NCI-H2227 (cell line): ENCODE results near the gene RNF144B.

ENCODE experiments used
- DNase-seq: peaks from one replicate; lab custom pipeline; 2025; ENCODE audit not compliant: unreplicated experiment; lab: John Stamatoyannopoulos, UW

The RNF144B gene

DNA sequence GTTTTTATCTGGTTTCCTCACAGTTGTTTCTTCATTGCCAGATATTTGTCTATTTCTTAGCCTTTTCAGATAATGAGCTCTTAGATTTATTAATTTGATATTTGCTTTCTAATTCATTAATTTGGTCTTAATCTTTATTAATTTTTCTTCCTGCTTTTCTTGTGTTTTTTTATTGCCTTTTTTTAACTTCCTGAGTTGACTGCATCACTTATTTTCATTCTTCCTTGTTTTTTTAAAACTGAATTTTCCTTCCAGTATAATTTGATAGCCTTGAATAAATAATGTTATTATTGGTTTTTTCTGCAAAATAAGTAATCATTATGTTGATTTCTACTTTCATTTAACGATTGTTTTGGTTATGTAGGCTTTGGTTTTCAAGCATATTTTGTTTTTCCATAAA lies 91.5 kb downstream of the RNF144B start:
- no peak for DNase-seq

DNA sequence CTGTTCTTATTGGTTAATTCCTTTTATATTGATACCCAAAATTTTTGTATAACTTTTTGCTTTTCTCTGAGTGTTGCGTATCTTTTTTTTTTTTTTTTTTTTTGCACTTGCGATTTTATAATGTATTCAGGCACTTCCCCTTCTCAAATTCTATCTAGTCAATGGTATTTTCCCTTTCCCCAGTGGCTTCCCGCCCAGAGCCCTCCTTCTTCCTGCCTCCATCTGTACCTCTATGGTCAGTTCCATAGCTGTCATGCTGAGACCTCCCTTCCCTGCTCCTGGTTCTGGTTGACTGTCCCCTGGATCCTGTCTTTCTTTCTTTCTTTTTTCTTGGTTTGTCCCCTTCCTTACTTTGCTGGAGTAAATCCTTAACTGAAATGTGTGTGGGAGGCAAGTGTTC lies 94.7 kb downstream of the RNF144B start:
- no peak for DNase-seq

DNA sequence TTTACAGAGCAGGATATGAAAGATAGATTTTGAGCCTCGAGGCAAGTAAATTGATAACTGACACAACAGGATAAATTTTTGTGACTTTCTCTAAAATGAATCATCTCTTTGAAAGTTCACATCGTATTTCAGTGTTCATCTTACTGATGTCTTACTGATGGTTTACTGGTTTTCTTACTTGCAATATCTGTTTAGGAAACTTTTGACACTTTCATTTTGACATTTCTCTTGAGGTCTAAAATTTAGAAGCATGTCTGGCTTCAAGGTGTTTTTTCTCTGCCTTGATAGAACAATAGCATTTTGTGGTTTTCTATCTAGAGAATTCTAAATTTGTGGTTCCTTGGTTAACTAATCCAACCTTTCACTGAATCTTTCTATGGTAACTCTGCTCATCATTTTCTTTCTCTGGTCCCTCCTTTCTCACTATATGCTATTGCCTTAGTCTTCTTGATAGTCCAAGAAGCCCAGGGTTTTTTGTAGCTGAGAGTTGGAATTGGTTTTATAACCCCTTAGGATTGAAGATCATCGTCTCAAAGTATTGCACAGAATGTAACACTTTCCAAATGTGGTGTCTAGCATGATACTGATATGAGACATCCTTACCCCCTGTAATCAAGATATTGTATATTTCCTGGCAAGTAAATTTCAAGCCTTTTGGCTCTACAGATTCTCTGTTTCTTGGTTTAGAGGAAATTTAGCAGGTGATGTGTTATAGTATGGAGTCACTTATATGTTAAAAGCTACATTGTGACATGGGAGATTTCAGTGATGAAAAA lies 98.7 kb downstream of the RNF144B start:
- DNase-seq = no peak

DNA sequence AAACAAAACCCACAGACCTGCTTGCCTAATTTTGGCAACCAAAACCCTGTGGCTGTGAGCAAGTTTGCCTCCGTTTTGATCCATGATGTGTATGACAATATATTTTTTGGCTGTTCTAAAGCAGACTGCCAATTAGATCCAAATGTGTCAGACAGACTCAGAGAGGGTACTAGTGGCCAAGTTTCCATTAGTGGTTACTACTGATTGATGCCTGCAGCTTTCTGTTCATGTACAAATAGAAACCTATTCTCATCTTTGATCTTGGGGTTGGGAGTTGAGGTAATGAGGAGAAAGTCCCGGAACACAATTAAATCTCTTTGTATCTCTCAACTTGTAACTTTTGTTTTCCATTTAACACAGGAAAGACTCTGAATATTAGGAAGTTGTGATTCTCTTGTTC lies 100.9 kb downstream of the RNF144B start:
- no peak for DNase-seq

DNA sequence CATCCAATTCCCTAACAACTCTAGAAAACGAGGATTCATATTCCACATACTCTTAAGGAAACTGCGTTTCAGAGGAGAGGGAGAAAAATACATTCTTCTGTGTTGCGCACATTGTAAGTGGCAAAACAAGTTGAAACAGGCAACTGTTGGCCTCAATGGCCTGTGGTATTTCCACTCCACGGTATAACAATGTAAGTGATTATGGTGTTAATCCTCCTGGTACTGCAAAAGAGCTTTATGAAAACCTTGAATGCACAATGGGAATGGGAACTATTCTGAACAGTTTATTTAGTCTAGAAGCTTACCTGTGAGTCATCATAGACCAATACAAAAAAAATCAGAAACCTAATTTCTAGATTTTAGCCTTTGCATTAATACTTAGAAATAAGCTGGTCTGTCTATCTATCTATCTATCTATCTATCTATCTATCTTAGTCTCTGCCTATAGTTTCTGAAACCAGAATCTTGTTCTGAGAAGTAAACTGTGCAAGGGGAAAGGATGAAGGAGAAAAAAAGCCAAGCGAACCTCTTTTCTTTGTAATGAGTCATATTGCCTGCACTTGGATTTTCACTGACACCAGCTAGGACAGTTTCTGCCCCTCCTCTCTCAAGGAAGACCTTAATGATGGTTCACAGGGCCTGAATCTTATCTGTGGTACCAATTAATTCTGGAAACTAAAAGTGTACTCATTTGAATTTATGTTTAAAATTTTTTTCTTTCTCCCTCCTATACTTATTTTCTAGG lies 101.5 kb downstream of the RNF144B start:
- no peak for DNase-seq

DNA sequence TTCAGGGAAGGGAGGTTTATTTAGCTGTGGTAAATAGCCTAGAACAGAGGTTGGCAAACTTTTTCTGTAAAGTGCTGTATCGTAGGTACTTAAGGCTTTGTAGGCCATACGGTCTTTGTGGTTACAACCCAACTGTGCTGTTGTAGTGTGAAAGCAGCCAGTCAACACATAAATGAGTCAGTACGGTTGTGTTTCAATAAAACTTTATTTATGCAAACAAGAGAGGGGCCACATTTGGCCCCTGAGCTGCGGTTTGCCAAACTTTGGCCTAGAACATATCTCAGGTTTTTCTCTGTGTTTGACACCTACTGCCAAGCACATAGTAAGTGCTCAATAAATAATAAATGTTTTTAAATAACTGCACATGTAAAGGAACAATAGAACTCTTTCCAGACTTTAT lies 102.2 kb downstream of the RNF144B start:
- no peak for DNase-seq

DNA sequence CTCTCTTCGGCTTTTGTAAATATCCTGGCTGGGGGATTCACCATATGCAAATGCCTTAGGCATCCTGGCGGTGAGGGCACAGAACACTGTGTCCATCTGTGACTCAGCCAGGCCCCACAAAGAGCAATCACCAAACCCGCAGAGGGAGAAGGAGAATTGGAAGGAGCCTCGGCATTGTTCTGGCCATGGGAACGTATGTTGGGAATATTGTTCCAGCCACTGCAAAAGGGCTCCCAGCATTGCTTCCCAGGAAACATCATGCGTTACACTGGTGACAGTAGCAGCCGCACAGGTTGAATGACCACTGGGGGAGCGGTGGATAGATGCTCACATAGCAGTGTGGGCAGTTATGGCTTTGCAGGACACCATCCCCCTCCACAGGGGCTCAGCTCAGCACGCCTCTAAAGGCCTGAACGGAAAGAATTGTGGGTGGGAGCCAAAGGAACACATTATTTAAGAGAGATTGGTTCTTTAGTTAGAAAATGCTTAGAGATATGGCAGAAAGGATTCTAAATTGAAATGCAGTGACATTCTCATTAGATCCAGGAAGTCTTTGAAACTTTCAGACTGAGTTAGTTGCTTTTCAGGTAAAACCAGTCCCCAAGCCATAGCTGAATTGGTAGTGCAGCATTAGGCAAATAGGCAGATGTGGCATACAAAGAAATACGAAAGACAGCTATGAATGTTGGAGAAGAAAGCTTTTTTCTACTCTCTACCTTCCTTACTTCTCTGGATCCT lies 104.3 kb downstream of the RNF144B start:
- DNase-seq = no peak

DNA sequence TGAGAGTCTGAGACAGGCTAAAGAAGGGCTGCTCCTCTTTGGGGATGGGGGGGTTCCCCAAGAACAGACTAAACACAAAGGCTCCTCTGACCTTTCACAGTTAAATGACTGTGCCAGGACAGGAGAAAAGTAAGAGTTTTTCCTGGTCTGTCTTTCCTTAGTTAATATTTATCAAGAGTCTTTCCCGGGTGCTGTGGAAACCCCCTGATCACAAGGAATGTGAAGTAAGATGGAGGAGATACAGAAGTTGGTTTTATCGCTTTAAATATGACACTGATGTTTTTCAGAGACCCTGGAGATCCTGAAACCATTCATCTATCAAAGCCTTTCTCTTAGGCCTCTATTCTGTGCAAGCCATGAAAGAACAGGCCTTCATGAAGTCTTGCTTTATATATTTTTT lies 105.8 kb downstream of the RNF144B start:
- no peak for DNase-seq

DNA sequence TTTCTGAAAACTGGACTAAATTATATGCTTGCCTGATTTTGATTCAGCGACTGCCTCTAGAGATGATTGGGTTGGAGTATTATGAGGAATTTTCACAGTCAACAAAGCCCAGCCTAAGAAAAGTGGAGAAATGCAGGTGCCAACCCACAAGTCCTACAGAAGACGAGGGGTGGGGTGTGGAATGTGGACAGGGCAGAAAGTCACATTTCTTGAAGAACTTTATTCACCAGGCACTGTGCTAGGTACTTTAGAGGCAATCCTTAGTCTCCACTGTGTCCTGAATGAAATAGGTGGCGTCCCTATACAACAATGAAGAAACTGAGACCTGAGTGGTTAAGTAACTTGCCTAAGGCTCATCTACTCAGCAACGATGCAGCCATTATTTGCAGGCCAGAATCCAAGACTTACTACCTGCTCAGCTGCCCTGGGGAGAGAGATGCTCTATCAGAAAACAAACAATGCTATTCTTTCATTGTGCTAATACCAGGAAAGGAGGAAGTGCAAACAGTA lies 106.3 kb downstream of the RNF144B start:
- DNase-seq = no peak

DNA sequence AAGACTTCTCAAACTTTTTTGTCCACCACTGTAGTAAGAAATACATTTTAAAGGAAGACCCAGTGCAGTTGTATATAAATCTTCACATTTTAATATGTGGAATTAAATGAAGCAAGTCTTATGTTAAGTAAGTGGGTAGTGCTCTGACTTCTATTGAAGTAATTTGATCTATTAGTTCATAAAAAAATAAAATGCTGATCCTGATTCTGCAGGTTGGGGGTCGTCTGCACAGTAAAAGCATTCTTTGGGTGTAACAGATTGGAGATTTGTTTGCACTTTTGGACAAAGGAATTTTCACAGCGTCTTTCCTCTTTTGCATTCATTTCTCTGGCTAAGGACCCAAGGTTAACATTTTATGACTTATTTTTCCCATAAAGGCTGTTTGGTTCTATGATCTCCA lies 106.8 kb downstream of the RNF144B start:
- DNase-seq = no peak

DNA sequence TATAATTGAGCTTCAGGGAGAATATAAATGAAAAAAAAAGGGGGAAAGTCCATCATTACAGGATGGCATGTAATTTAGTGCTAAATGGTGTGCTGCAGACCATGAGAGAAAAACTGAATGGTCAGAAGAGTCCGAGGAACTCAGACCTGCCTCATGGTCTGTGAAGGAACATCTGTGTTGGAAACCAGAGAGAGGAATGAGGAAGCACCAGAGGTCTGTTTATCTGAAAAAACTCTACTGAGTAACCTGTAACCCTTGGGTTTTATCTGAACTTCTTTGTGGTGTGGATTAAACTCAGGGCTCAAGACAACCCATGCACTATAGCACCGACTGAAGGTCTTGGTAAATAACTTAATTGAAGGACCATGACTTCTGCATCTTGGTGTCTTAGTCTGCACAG lies 108.1 kb downstream of the RNF144B start:
- no peak for DNase-seq

DNA sequence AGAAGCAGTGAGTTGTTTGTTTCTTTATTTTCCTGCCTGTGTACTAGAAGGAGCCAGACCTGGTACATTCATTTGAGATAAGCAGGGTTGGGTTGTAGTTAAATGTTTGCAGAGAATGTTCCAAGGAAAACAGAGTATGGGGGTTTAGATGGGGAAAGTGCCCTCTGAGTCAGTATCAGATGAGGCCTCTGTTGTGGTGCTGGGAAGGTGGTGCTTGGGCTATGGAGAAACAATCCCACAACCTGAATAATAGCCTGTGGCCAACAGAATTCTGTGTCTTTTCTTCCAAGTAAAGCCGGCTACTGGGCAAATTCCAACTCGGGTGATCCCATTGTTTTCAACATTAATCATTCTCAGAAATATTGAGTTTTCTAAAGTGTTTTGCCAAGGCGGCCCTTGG lies 109.3 kb downstream of the RNF144B start:
- no peak for DNase-seq

DNA sequence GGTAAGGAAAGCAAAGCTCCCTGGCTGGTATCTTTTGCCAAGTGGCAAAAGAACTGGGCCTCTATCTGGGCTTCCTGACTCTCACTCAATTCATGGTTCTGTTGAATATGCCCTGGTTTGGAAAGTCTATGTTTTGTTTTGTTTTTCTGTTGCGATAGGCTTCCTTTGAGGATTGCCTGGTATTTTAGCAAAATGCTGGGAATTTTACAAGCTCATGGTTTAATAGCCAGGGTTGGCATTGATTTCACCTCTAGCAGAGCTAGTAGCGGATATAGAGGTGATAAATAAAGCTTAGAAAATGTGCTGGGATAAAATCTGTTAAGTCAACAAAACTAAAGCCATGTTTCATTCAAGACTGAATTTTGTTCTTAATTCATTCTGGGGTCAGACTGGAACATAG lies 109.9 kb downstream of the RNF144B start:
- no peak for DNase-seq

DNA sequence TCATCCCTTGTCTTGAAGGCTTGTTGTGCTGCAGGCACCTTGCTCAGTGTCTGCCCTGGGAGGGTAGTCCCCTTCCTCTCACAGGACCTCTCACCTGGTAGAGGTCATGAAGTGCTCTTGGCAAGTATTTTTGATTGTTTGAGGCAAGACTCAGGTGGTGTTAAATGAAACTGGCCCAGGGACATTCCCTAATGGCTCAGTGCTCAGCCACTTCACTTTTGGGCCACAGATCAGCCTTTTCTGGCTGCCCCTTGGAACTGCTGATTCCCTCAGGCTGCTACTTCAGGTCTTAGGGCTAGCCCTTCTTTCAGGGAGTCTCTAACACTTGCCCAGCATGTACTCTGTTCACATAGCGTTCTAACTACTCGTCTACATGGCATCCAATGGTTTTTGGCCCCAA lies 111.3 kb downstream of the RNF144B start:
- DNase-seq = no peak

DNA sequence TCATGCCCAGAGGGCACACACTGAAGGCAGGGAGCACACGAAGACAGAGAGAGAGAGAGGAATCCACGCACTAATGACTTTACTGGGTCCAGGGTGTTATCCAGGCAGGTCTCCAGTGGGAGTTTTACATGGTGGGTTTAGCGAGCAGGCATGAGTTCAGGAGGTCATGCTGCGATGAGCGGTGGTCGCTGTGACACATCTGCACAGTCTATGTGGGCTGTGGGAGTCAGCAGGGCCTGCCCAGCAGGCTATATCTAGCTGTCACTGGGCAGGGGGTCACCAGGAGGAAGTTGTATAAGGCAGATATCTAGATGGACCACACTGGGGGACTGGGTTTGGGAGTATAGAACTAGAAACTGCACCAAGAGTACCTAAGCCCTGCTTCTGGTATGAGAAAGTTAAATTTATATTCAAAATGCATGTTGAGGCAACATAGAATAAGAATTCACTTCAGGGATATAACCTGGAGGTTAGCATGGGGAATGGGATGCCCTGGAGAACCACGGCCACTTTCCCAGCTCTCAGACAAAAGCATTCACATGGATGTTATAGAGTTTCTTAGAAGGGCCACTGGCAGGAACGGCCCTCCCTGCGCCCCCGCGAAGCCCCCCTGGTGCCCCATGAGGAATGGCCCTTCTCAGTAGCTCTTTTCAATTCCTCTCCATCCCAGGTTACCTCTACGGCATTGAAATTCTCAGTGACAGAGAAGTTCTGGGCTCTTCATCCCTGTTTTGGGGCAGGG lies 113.9 kb downstream of the RNF144B start:
- no peak for DNase-seq

DNA sequence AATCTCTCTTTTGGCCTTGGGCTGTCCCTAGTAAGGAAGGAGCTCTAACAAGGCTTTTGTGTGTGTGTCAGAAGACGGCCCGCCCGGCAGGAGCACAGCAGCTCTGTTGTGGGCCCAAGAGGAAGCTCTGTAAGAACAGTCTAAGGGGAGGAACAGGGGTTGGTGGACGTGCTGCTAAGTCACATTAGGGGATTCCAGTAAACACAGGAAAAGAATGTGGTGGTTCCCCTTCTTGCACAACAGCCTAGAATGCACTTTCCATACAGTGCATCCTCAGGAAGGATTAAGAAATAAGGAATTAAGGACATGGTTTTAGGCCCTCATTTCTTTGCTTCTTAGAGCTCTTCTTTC lies 114.5 kb downstream of the RNF144B start:
- DNase-seq = no peak

DNA sequence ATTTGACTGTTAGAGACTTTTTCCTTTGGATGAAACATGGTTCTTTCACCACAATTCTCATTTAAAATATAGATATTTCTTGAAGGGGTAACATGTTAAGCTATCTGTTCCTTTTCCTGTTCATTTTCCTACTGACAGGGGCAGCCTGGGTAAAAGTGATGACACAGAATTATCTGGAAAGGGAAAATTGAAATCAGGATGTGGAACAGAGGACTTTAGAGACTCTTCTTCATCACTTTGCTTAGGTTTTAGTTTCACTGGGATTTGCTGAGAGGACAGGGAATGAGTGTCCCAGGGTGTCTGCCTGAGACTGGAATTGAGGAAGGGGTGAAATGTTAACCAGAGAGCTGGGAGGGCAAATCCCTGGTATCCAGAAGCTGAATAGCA lies 116.0 kb downstream of the RNF144B start:
- DNase-seq = no peak

DNA sequence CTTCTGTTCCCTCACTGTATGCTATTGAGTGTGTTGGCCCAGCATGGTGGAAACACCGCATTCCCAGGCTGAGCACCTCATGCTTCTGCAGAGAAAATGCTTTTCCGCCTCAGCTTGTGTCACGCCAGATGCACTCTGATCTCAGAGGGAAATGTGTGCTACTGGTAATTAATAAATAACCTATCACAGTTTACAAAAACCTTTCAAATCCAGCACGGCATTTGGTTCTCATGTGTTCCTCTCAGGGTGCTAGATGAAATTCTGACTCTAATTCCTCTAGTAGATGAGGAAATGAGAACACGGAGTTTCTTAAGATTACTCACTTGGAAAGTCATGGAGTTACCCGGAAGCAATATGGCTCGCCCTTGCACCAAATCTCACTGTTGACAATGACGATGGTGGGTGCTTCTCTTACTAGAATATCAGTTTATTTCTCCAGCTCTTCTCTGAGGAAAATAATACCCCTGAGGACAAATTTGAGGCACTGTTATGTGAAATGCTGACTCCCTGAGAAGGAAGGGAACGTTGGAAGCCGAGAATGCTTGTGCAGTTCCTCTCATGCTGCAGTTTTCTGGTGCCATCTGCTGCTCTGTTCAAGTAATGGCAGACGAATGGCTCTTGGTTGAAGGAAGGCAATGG lies 116.6 kb downstream of the RNF144B start:
- DNase-seq = peak; percentile 83

DNA sequence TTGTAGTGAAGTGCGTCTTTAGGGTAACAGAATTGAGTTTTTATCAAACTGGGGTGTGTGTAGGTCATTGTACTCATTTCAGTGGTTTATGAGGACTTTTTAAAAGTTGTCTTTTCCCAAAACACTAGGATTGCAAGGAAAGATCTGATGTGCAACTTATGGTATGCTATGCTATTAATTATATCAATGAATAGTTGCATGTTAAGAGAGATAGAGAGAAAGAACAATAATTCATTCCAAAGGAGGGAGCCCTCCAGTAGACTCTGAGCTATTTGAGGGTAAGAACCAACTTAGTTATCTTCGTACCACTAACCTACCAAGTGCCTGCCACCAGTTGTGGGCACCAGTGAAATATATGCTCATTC lies 117.1 kb downstream of the RNF144B start:
- no peak for DNase-seq

DNA sequence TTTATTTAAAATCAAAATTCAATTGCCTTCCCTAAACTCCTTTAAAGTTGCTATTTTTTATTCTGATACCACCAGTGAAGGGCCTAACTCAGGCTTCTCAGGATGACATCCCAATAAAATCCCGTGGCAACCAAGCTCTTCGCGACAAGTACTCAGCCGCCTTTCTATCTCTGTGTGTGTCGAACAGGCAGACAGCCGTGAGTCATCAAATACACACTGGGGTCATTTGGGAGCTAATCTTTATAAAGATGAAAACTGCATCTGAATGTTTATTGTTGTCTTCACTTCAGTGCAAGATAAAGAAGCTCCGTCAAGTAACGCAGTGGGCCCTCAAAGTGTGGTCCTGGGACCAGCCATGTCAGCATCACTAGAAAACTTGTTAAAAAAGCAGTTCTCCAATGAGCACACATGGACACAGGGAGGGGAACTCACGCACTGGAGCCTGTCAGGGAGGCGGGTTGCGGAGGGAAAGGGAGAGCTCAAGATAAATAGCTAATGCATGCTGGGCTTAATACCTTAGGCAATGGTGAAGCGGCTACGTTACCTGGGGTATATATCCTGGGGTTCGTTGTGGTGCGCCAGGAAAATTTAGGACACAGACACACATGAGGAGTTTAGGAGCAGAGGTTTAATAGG lies 119.3 kb downstream of the RNF144B start:
- DNase-seq = peak; percentile 42
